ENCODE measurements around the gene PCSK7.
A peak's percentile ranks its signal among the peaks of the same experiment; 100 is the strongest.

PCSK7 gene

DNA sequence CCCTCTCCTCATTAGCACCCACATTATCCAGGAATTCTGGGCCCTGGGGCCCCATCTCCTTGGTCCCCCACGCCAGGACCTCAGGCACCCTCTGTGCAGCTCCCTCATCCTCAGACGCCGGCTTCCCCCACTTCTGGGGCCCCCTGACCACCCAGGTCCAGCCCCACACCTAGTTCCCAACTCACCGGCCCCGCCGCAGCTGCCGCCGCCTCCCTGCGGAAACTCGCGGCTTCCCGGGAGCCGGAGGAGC, at the start of gene PCSK7:
Gene PCSK7, minus strand, starts transcription at position 232 of the 250 bp plus-strand sequence. CDS start 2,229 bp downstream, outside the sequence.
- Histone ChIP-seq H3K4me1 (ENCODE audit: insufficient read depth, low read length, poor library complexity, severe bottlenecking) (peaks cover 29% of the 10 kb centered on the region), H3K79me2 (ENCODE audit: insufficient read depth, low read length) (peaks cover 42% of the 10 kb centered on the region), H4K20me1 (ENCODE audit: insufficient read depth, low read length, poor library complexity, severe bottlenecking) (no peaks in the 10 kb centered on the region), H2AFZ (ENCODE audit: low read length) (peak within 1 kb of the TSS; percentile 99), H3K9me2 (replicated peaks; ENCODE audit: low read depth, low read length) (no peaks in the 10 kb centered on the region), H3K9ac (ENCODE audit: low read depth, low read length, poor library complexity, severe bottlenecking) (peak within 1 kb of the TSS; percentile 92), H3K27me3 (ENCODE audit: insufficient read depth, low read length, poor library complexity, severe bottlenecking) (no peaks in the 10 kb centered on the region), H3K4me2 (ENCODE audit: low read depth, low read length, poor library complexity, severe bottlenecking) (peak within 1 kb of the TSS; percentile 96), H3K4me3 (ENCODE audit: low read length, poor library complexity, severe bottlenecking) (peak within 1 kb of the TSS; percentile 97), H3F3A (ENCODE audit: low read depth) (no peaks in the 10 kb centered on the region), H3K36me3 (ENCODE audit: insufficient read depth, low read length) (peaks cover 13% of the 10 kb centered on the region; the same call in 1 of the 2 replicates), H3K9me3 (ENCODE audit: insufficient read depth, low read depth, low read length) (no peaks in the 10 kb centered on the region)
- TF ChIP-seq, protein P1, sequence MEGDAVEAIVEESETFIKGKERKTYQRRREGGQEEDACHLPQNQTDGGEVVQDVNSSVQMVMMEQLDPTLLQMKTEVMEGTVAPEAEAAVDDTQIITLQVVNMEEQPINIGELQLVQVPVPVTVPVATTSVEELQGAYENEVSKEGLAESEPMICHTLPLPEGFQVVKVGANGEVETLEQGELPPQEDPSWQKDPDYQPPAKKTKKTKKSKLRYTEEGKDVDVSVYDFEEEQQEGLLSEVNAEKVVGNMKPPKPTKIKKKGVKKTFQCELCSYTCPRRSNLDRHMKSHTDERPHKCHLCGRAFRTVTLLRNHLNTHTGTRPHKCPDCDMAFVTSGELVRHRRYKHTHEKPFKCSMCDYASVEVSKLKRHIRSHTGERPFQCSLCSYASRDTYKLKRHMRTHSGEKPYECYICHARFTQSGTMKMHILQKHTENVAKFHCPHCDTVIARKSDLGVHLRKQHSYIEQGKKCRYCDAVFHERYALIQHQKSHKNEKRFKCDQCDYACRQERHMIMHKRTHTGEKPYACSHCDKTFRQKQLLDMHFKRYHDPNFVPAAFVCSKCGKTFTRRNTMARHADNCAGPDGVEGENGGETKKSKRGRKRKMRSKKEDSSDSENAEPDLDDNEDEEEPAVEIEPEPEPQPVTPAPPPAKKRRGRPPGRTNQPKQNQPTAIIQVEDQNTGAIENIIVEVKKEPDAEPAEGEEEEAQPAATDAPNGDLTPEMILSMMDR (conservative IDR thresholded peaks at IDR 0.05; ENCODE audit: low read length), result no peak
- no peak for TF ChIP-seq EZH2phosphoT487 (IDR thresholded peaks at IDR 0.05; ENCODE audit: borderline replicate concordance)

GRCh38 chr11:117281159-117281558, 49.3 kb upstream of the PCSK7 start:
- no peaks in the 10 kb centered on the region for H3K79me2 ChIP-seq (ENCODE audit: insufficient read depth, low read length)
- H3K4me2 ChIP-seq (ENCODE audit: low read depth, low read length, poor library complexity, severe bottlenecking), result no peak overlapping the region
- H3K27me3 ChIP-seq (ENCODE audit: insufficient read depth, low read length, poor library complexity, severe bottlenecking), result no peaks in the 10 kb centered on the region
- H3K9me2 ChIP-seq (replicated peaks; ENCODE audit: low read depth, low read length), result no peaks in the 10 kb centered on the region
- peaks cover 18% of the 10 kb centered on the region; the same call in 1 of the 2 replicates for H3K36me3 ChIP-seq (ENCODE audit: insufficient read depth, low read length)
- no peak overlapping the region for H3K9ac ChIP-seq (ENCODE audit: low read depth, low read length, poor library complexity, severe bottlenecking)
- H3F3A ChIP-seq (ENCODE audit: low read depth), result no peaks in the 10 kb centered on the region
- H3K9me3 ChIP-seq (ENCODE audit: insufficient read depth, low read depth, low read length), result no peaks in the 10 kb centered on the region
- H4K20me1 ChIP-seq (ENCODE audit: insufficient read depth, low read length, poor library complexity, severe bottlenecking), result no peaks in the 10 kb centered on the region
- H3K4me3 ChIP-seq (ENCODE audit: low read length, poor library complexity, severe bottlenecking), result no peak overlapping the region
- no peak overlapping the region for H2AFZ ChIP-seq (ENCODE audit: low read length)
- TF ChIP-seq, protein P1 (conservative IDR thresholded peaks at IDR 0.05; ENCODE audit: low read length), result no peak
- no peak for TF ChIP-seq EZH2phosphoT487 (IDR thresholded peaks at IDR 0.05; ENCODE audit: borderline replicate concordance)
- peaks cover 18% of the 10 kb centered on the region for H3K4me1 ChIP-seq (ENCODE audit: insufficient read depth, low read length, poor library complexity, severe bottlenecking)

- Histone ChIP-seq H3F3A (ENCODE audit: low read depth) (no peaks in the 10 kb centered on the region), H2AFZ (ENCODE audit: low read length) (no peak overlapping the region), H3K4me1 (ENCODE audit: insufficient read depth, low read length, poor library complexity, severe bottlenecking) (peaks cover 18% of the 10 kb centered on the region), H3K36me3 (ENCODE audit: insufficient read depth, low read length) (peaks cover 12% of the 10 kb centered on the region; the same call in 1 of the 2 replicates), H3K9me2 (replicated peaks; ENCODE audit: low read depth, low read length) (no peaks in the 10 kb centered on the region), H3K4me3 (ENCODE audit: low read length, poor library complexity, severe bottlenecking) (peak overlapping the region; percentile 6), H3K9ac (ENCODE audit: low read depth, low read length, poor library complexity, severe bottlenecking) (no peak overlapping the region), H3K9me3 (ENCODE audit: insufficient read depth, low read depth, low read length) (no peaks in the 10 kb centered on the region), H4K20me1 (ENCODE audit: insufficient read depth, low read length, poor library complexity, severe bottlenecking) (no peaks in the 10 kb centered on the region), H3K27me3 (ENCODE audit: insufficient read depth, low read length, poor library complexity, severe bottlenecking) (no peaks in the 10 kb centered on the region), H3K79me2 (ENCODE audit: insufficient read depth, low read length) (no peaks in the 10 kb centered on the region), H3K4me2 (ENCODE audit: low read depth, low read length, poor library complexity, severe bottlenecking) (peak overlapping the region; percentile 40)
- TF ChIP-seq, protein P1 (conservative IDR thresholded peaks at IDR 0.05; ENCODE audit: low read length), result no peak
- TF ChIP-seq EZH2phosphoT487 (IDR thresholded peaks at IDR 0.05; ENCODE audit: borderline replicate concordance), result no peak
These were observed 48.0 kb upstream of the PCSK7 start for GRCh38 chr11:117279711-117280376.

Data from Loucy (cell line).